Panc1 (cell line): ENCODE measurements around the gene EBF4.

Experiments used
- POLR2AphosphoS5 ChIP-seq: IDR thresholded peaks from 2 replicates; pipeline ENCODE4 v1.6.1; 2012; ENCODE audit warnings: mild to moderate bottlenecking, low read depth, low read length, moderate library complexity
- SIN3A ChIP-seq: IDR thresholded peaks from 2 replicates; pipeline ENCODE4 v1.6.1; 2012; ENCODE audit warnings: low read depth, mild to moderate bottlenecking, low read length, moderate library complexity, borderline replicate concordance; ENCODE audit not compliant: insufficient read depth
- TCF7L2 ChIP-seq: IDR thresholded peaks from 2 replicates; pipeline ENCODE4 v1.6.1; 2011; ENCODE audit warnings: mild to moderate bottlenecking, low read depth, low read length, inconsistent platforms
- TF ChIP-seq, protein P1 (sequence below): fragments of 450-650 bp; IDR thresholded peaks from 2 replicates; pipeline ENCODE4 v1.5.1; 2017; ENCODE audit warnings: mild to moderate bottlenecking
- TF ChIP-seq, protein P2 (sequence below), 2 experiments: IDR thresholded peaks; 2 replicates each; pipeline ENCODE4 v1.6.1; 2011 to 2012; ENCODE audit warnings: low read depth in 2 of 2, control low read depth in 1 of 2, low read length in 1 of 2, mild to moderate bottlenecking in 1 of 2, moderate library complexity in 1 of 2; ENCODE audit not compliant: insufficient read depth in 1 of 2

DNA sequence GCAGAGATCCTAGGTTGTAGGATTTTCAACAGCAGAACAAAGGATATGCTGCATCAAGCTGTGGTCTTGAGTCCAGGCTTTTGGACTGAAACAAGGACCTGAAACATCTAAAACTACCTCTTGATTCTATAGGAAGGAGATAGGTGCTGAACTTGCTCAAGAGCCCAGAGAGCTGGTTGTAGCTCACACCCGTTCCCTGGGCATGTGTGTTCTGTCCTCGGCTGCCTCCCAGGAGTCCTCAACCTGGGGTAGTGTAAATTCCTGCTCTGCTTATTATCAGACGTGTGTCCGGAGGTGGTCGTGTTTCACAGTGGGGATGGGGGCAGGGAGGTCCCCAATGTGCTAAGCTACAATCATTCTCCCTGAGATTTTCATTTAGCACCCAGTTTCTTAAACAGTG is 35.3 kb upstream of the EBF4 start:
- TF ChIP-seq, protein P1, sequence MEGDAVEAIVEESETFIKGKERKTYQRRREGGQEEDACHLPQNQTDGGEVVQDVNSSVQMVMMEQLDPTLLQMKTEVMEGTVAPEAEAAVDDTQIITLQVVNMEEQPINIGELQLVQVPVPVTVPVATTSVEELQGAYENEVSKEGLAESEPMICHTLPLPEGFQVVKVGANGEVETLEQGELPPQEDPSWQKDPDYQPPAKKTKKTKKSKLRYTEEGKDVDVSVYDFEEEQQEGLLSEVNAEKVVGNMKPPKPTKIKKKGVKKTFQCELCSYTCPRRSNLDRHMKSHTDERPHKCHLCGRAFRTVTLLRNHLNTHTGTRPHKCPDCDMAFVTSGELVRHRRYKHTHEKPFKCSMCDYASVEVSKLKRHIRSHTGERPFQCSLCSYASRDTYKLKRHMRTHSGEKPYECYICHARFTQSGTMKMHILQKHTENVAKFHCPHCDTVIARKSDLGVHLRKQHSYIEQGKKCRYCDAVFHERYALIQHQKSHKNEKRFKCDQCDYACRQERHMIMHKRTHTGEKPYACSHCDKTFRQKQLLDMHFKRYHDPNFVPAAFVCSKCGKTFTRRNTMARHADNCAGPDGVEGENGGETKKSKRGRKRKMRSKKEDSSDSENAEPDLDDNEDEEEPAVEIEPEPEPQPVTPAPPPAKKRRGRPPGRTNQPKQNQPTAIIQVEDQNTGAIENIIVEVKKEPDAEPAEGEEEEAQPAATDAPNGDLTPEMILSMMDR = no peak
- TF ChIP-seq TCF7L2 (no peak), POLR2AphosphoS5 (no peak; the same call in 1 of the 2 replicates), SIN3A (no peak)
- TF ChIP-seq, protein P2, sequence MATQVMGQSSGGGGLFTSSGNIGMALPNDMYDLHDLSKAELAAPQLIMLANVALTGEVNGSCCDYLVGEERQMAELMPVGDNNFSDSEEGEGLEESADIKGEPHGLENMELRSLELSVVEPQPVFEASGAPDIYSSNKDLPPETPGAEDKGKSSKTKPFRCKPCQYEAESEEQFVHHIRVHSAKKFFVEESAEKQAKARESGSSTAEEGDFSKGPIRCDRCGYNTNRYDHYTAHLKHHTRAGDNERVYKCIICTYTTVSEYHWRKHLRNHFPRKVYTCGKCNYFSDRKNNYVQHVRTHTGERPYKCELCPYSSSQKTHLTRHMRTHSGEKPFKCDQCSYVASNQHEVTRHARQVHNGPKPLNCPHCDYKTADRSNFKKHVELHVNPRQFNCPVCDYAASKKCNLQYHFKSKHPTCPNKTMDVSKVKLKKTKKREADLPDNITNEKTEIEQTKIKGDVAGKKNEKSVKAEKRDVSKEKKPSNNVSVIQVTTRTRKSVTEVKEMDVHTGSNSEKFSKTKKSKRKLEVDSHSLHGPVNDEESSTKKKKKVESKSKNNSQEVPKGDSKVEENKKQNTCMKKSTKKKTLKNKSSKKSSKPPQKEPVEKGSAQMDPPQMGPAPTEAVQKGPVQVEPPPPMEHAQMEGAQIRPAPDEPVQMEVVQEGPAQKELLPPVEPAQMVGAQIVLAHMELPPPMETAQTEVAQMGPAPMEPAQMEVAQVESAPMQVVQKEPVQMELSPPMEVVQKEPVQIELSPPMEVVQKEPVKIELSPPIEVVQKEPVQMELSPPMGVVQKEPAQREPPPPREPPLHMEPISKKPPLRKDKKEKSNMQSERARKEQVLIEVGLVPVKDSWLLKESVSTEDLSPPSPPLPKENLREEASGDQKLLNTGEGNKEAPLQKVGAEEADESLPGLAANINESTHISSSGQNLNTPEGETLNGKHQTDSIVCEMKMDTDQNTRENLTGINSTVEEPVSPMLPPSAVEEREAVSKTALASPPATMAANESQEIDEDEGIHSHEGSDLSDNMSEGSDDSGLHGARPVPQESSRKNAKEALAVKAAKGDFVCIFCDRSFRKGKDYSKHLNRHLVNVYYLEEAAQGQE (IDR thresholded peaks at IDR 0.05; ENCODE audit: insufficient read depth in 1 of 2, low read depth in 2 of 2, low read length in 1 of 2) = no peak
